ENCODE results near the gene NDUFA5.
A peak's percentile ranks its signal among the peaks of the same experiment; 100 is the strongest.

NDUFA5 gene
- long read RNA-seq, donor 1, transcript NDUFA5-210 (3 exons, 571 nt), result minor isoform, 10 of 294 reads
- long read RNA-seq, donor 1, transcript NDUFA5-202 (4 exons, 1,360 nt), result minor isoform, 91 of 294 reads
- long read RNA-seq, donor 1, transcript NDUFA5-201 (5 exons, 1,901 nt), result major isoform, 161 of 294 reads
- long read RNA-seq, donor 1, partial matches to known transcripts, result 22 of 294 reads
- long read RNA-seq, donor 1, other reads (novel, unspliced or antisense), result 0 of 294 reads
- long read RNA-seq, donor 2, transcript NDUFA5-201 (5 exons, 1,901 nt), result major isoform, 100 of 162 reads
- long read RNA-seq, donor 2, transcript NDUFA5-202 (4 exons, 1,360 nt), result minor isoform, 45 of 162 reads
- long read RNA-seq, donor 2, partial matches to known transcripts, result 8 of 162 reads
- long read RNA-seq, donor 2, other reads (novel, unspliced or antisense), result 0 of 162 reads
- long read RNA-seq, donor 3, transcript NDUFA5-202 (4 exons, 1,360 nt), result minor isoform, 50 of 106 reads
- long read RNA-seq, donor 3, transcript NDUFA5-201 (5 exons, 1,901 nt), result major isoform, 52 of 106 reads
- long read RNA-seq, donor 3, partial matches to known transcripts, result 0 of 106 reads
- long read RNA-seq, donor 3, other reads (novel, unspliced or antisense), result 0 of 106 reads
- long read RNA-seq, donor 4, transcript NDUFA5-201 (5 exons, 1,901 nt), result major isoform, 74 of 144 reads
- long read RNA-seq, donor 4, transcript NDUFA5-210 (3 exons, 571 nt), result minor isoform, 8 of 144 reads
- long read RNA-seq, donor 4, transcript NDUFA5-202 (4 exons, 1,360 nt), result minor isoform, 43 of 144 reads
- long read RNA-seq, donor 4, partial matches to known transcripts, result 12 of 144 reads
- long read RNA-seq, donor 4, other reads (novel, unspliced or antisense), result 0 of 144 reads
- long read RNA-seq, donor 5, transcript NDUFA5-210 (3 exons, 571 nt), result minor isoform, 5 of 241 reads
- long read RNA-seq, donor 5, transcript NDUFA5-201 (5 exons, 1,901 nt), result major isoform, 131 of 241 reads
- long read RNA-seq, donor 5, transcript NDUFA5-202 (4 exons, 1,360 nt), result minor isoform, 92 of 241 reads
- long read RNA-seq, donor 5, partial matches to known transcripts, result 8 of 241 reads
- long read RNA-seq, donor 5, other reads (novel, unspliced or antisense), result 0 of 241 reads
- long read RNA-seq, donor 6, transcript NDUFA5-202 (4 exons, 1,360 nt), result minor isoform, 56 of 160 reads
- long read RNA-seq, donor 6, transcript NDUFA5-201 (5 exons, 1,901 nt), result major isoform, 91 of 160 reads
- long read RNA-seq, donor 6, partial matches to known transcripts, result 5 of 160 reads
- long read RNA-seq, donor 6, other reads (novel, unspliced or antisense), result 0 of 160 reads
- long read RNA-seq, donor 7, transcript NDUFA5-202 (4 exons, 1,360 nt), result minor isoform, 89 of 237 reads
- long read RNA-seq, donor 7, transcript NDUFA5-210 (3 exons, 571 nt), result minor isoform, 5 of 237 reads
- long read RNA-seq, donor 7, transcript NDUFA5-201 (5 exons, 1,901 nt), result major isoform, 124 of 237 reads
- long read RNA-seq, donor 7, partial matches to known transcripts, result 12 of 237 reads
- long read RNA-seq, donor 7, other reads (novel, unspliced or antisense), result 0 of 237 reads
- long read RNA-seq, donor 8, transcript NDUFA5-201 (5 exons, 1,901 nt), result major isoform, 105 of 213 reads
- long read RNA-seq, donor 8, transcript NDUFA5-210 (3 exons, 571 nt), result minor isoform, 8 of 213 reads
- long read RNA-seq, donor 8, transcript NDUFA5-202 (4 exons, 1,360 nt), result minor isoform, 53 of 213 reads
- long read RNA-seq, donor 8, partial matches to known transcripts, result 41 of 213 reads
- long read RNA-seq, donor 8, other reads (novel, unspliced or antisense), result 0 of 213 reads

- peak; percentile 89 for DNase-seq
Measured at GRCh38 chr7:123557398-123558288, at the start of gene NDUFA5. NDUFA5 (minus strand) TSS chr7:123557818; CDS start chr7:123557795, 23 bp downstream.

DNA sequence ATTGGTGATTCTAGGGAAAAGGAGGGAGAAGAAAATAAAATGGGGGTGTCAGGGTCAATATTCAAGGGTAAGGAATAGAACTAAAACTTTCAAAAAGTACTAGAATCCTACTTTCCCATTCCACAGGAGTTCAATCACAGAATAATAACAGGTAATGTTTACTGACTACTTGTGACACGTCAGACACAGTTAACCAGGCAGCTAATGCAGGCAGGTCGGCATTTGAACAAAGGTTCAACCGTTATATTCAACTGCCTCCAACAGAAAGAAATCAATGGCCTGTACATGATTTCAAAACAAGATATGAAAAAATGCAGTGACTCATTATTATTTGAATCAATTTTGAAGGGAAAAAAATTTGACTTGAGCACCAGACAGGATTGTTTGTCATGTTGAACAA, 47.1 kb upstream of the NDUFA5 start:
- no peak for DNase-seq

- DNase-seq, result no peak
Measured at GRCh38 chr7:123602648-123603047, 45.0 kb upstream of the NDUFA5 start.

DNA sequence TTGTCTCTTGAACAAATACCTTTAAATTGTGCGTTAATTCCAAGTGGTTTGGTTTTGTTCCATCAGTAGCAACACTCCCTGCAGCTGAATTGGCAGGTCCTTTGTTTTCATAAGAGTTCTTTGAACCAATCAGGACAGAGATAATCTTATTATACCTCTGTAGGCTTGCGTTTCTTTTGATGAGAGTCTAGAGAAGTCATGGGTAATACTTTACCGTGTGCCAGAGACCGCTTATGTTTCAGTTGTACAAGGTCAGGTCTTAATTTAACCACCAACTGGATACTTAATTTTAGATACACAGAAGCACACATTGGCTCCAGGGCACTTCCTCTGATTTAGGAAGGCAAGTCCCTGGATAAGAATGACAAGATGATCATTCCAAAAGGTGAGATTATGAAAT, 43.9 kb upstream of the NDUFA5 start, which contains the start of gene ASB15:
Gene ASB15 (plus strand): TSS at position 292 of the 400 bp plus-strand sequence. CDS start 12,682 bp downstream, outside the sequence.
- DNase-seq, result no peak

GRCh38 chr7:123600876-123601275, 43.3 kb upstream of the NDUFA5 start:
- no peak for DNase-seq

DNA sequence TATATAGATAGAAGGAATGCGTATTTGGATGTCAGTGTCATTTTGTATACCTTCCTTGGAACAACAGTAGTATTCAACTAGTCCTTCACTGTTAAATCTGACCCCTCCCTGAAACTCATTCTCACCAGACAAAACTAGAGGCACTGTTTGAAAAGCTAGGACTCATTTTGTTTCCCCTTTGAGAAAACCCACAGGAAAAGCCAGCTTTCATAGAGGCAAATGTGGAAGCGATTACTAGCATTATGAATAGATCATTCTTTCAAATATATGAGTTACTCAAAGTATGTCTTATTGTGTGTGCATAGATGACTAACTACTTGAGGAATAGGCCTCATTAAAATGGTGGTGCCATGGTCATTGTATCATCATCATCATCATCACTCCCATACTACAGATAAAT, 42.1 kb upstream of the NDUFA5 start:
- DNase-seq, result no peak

DNA sequence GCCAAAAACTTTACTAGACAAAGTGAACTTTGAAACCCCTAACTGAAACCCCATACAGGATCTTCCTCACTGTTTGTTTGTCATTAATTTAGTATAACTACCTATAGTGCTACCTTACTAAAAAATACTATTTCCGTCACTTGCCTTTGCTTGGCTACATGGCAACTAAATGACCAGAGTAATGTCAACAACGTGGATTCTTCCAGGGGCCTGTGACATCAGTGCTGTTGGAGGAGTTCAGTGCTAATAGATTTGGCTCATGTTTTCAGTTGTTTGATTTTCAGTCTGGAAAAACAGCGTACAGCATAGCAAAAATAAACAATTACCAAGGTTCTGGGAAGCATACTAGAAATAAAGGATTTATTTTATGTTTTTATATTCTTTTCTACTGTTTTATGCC, 41.0 kb upstream of the NDUFA5 start:
- no peak for DNase-seq

DNA sequence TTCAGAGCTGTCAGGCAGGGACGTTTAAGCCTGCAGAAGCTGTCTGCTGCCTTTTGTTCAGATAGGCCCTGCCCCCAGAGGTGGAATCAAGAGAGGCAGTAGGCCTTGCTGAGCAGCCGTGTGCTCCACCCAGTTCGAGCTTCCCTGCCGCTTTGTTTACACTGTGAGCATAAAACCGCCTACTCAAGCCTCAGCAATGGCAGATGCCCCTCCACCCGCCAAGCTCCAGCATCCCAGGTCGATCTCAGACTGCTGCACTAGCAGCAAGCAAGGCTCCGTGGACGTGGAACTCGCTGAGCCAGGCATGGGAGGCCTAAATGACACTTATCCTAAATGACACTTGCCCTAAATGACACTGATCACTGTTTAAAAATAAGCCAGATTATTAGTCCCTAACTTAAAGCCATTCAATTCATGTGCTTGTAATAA, 37.2 kb upstream of the NDUFA5 start:
- DNase-seq, result no peak

- no peak for DNase-seq
Measured at GRCh38 chr7:123588376-123588775, 30.8 kb upstream of the NDUFA5 start.

DNA sequence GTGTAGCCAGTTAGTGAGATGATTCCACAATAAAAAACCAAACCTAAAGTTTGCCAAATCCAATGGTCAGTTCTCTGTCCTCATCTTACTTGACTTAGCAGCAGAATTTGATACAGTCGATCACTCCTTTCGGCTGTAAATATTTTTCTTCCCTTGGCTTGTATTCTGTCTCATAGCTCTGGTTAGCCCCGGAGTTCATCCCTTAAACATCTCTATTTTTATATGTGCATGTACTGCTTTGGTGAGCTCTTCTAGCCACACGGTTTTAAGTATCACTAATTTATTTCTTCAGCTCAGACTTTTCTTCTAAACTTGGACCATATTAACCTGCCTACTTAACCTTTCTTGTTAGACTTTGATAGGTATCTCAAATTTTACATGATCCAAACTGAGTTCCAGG, 26.2 kb upstream of the NDUFA5 start:
- no peak for DNase-seq

GRCh38 chr7:123581162-123581459, 23.5 kb upstream of the NDUFA5 start:
- DNase-seq, result no peak

- DNase-seq, result peak; percentile 9
Measured at GRCh38 chr7:123580406-123581161, 23.0 kb upstream of the NDUFA5 start.

DNA sequence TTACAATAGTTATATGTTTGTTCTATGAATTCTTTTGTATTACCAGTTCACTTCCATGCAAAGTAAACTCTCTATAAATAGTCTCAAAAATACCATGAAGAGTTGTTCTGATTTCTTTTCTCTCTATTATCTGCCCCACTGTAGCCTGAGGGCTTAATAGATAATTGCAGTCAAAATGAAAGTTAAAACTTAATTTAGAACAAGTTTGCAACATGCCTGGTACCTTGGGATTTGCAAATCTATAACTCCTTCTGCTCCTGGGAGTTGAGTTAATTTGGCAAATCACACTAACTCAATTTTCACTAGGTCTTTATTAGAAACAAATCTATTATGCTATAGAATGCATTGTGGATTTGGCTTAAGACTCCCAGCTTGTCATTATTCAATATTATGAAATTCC, 21.8 kb upstream of the NDUFA5 start:
- DNase-seq, result no peak

DNA sequence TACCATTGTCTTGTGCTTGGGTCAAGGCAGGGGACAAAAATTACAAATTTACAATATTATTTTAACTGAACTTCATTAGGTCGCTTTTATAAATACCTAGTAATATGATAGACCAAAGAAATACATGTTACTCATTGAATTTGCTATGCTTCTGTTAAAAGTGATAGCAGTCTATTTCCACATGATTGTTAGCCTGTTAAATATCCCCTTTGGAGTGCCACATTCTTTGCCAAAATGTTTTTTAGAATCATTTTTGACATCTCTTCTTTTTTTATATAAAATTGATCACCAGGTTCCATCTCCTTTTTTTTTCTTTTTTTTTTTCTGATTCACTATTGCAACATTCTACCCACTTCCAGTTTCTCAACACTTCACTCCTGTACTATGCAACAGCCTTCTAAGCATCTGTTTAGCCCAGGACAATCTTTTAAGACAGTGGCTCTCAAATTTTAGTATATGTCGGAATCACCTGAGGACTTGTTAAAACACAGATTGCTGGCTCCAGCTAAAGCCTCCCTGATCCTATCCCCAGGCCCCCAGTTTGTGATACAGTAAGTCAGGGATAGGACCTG, 16.4 kb upstream of the NDUFA5 start:
- DNase-seq, result no peak

GRCh38 chr7:123573341-123573740, 15.7 kb upstream of the NDUFA5 start:
- no peak for DNase-seq

DNA sequence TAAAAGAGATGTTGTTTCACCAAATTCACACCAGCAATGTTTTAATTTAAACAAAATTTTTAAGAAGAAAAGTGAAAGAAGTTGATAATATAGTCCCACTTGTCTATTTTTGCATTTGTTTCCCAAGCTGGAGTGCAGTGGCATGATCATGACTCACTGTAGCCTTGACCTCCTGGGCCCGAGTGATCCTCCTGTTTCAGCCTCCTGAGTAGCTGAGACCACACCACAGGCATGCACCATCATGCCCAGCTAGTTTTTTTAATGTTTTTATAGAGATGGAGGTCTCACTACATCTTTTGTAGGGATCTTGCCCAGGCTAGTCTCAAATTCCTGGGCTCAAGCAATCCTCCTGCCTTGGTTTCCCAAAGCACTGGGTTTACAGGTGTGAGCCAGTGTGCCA, 14.1 kb upstream of the NDUFA5 start:
- no peak for DNase-seq

DNA sequence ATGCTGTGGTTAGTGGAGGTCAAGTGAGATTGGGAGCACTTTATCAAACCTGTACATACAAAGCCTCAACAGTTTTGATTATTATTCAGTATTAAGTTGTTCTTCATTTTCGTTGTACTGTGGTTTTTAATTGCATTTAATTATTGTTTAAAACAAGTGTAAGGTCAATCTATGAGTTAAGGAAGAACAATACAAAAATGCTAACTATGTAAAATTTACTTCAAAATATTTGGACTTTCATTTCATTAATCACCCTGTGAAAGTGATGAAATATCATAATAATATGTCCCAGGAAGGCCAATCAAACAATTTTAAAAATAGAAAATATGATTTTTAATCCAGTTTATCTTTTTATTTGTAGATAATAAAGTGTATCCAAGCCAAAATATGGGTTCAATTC, 13.6 kb upstream of the NDUFA5 start:
- no peak for DNase-seq

GRCh38 chr7:123570390-123571182, 13.0 kb upstream of the NDUFA5 start:
- no peak for DNase-seq
